Peyer's patch (tissue), 4 donors: Measurements from ENCODE around the gene TFCP2L1.
"Not testable (repeated sequence)": the region's sequence is repeated elsewhere in the genome, so short reads cannot be mapped to it uniquely, and the experiment has no call there.

Experiments used
- POLR2A ChIP-seq, 2 donors: fragments of 450-650 bp; IDR thresholded peaks; one replicate each; pipeline ENCODE4 v1.5.1; 2017; ENCODE audit warnings: antibody characterized with exemption in 2 of 2, mild to moderate bottlenecking in 2 of 2, moderate library complexity in 2 of 2
- TF ChIP-seq, protein P1 (sequence below), 6 experiments: fragments of 450-650 bp in 4 of 6; fragments of 200-600 bp in 2 of 6; sonication (generic) in 1 of 6; IDR thresholded peaks; one replicate each; pipeline ENCODE4 v1.5.1; 2017 to 2019; ENCODE audit warnings: antibody characterized with exemption in 6 of 6, mild to moderate bottlenecking in 3 of 6, moderate library complexity in 1 of 6

- TF ChIP-seq POLR2A (IDR thresholded peaks at IDR 0.05): not testable (repeated sequence)
- TF ChIP-seq, protein P1, sequence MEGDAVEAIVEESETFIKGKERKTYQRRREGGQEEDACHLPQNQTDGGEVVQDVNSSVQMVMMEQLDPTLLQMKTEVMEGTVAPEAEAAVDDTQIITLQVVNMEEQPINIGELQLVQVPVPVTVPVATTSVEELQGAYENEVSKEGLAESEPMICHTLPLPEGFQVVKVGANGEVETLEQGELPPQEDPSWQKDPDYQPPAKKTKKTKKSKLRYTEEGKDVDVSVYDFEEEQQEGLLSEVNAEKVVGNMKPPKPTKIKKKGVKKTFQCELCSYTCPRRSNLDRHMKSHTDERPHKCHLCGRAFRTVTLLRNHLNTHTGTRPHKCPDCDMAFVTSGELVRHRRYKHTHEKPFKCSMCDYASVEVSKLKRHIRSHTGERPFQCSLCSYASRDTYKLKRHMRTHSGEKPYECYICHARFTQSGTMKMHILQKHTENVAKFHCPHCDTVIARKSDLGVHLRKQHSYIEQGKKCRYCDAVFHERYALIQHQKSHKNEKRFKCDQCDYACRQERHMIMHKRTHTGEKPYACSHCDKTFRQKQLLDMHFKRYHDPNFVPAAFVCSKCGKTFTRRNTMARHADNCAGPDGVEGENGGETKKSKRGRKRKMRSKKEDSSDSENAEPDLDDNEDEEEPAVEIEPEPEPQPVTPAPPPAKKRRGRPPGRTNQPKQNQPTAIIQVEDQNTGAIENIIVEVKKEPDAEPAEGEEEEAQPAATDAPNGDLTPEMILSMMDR (IDR thresholded peaks at IDR 0.05): not testable (repeated sequence)
Measured at GRCh38 chr2:121227381-121228144, 57.4 kb downstream of the TFCP2L1 start.
